Measurements from ENCODE around the gene ZFYVE1.
"Not testable (repeated sequence)": the region's sequence is repeated elsewhere in the genome, so short reads cannot be mapped to it uniquely, and the experiment has no call there.

Gene ZFYVE1

GRCh38 chr14:73026845-73027542, at the start of gene ZFYVE1:
Gene ZFYVE1 (minus strand): TSS chr14:73027106. CDS start chr14:73024508, 2,598 bp downstream.
- peak within 1 kb of the TSS; percentile 93 for H3K27ac Mint-ChIP-seq
- no peaks in the 10 kb centered on the region for H3K27me3 Mint-ChIP-seq (ENCODE audit: low read depth)
- H3K36me3 Mint-ChIP-seq (ENCODE audit: low read depth), result peaks cover 19% of the 10 kb centered on the region
- H3K4me3 Mint-ChIP-seq, result peak within 1 kb of the TSS; percentile 97
- no peaks in the 10 kb centered on the region for H3K9me3 Mint-ChIP-seq
- H3K4me1 Mint-ChIP-seq (ENCODE audit: low read depth), result peaks cover 25% of the 10 kb centered on the region
- peak; percentile 93 for DNase-seq (ENCODE audit: low spot score)

- Mint-ChIP-seq H3K36me3 (ENCODE audit: low read depth) (peaks cover 30% of the 10 kb centered on the region), H3K27me3 (ENCODE audit: low read depth) (no peaks in the 10 kb centered on the region), H3K27ac (no peak overlapping the region), H3K4me3 (no peak overlapping the region), H3K9me3 (no peaks in the 10 kb centered on the region), H3K4me1 (ENCODE audit: low read depth) (peaks cover 8% of the 10 kb centered on the region)
- DNase-seq (ENCODE audit: low spot score), result no peak
These were observed 42.7 kb upstream of the ZFYVE1 start for GRCh38 chr14:73069585-73069984.

GRCh38 chr14:73058922-73059673, 32.2 kb upstream of the ZFYVE1 start:
- H3K4me3 Mint-ChIP-seq, result no peak overlapping the region
- no peak for DNase-seq (ENCODE audit: low spot score)
- no peaks in the 10 kb centered on the region for H3K27me3 Mint-ChIP-seq (ENCODE audit: low read depth)
- no peaks in the 10 kb centered on the region for H3K9me3 Mint-ChIP-seq
- peaks cover 22% of the 10 kb centered on the region for H3K36me3 Mint-ChIP-seq (ENCODE audit: low read depth)
- no peak overlapping the region for H3K27ac Mint-ChIP-seq
- H3K4me1 Mint-ChIP-seq (ENCODE audit: low read depth), result peaks cover 28% of the 10 kb centered on the region

- Mint-ChIP-seq H3K4me1 (ENCODE audit: low read depth) (peaks cover 22% of the 10 kb centered on the region), H3K36me3 (ENCODE audit: low read depth) (peaks cover 18% of the 10 kb centered on the region), H3K27me3 (ENCODE audit: low read depth) (no peaks in the 10 kb centered on the region), H3K9me3 (no peaks in the 10 kb centered on the region), H3K27ac (no peak within 1 kb of the TSS), H3K4me3 (no peak within 1 kb of the TSS)
- peak; percentile 96 for DNase-seq (ENCODE audit: low spot score)
These were observed 31.5 kb upstream of the ZFYVE1 start, which contains the start of gene RBM25 for GRCh38 chr14:73058224-73058921. Gene RBM25 (plus strand): TSS chr14:73058534. CDS start chr14:73071642, 13,108 bp downstream.

GRCh38 chr14:73057944-73058223, 31.0 kb upstream of the ZFYVE1 start:
- peaks cover 18% of the 10 kb centered on the region for H3K36me3 Mint-ChIP-seq (ENCODE audit: low read depth)

GRCh38 chr14:73055251-73055650, 28.3 kb upstream of the ZFYVE1 start:
- Mint-ChIP-seq H3K4me3 (no peak overlapping the region), H3K36me3 (ENCODE audit: low read depth) (peaks cover 7% of the 10 kb centered on the region), H3K27me3 (ENCODE audit: low read depth) (no peaks in the 10 kb centered on the region), H3K9me3 (no peaks in the 10 kb centered on the region), H3K27ac (no peak overlapping the region), H3K4me1 (ENCODE audit: low read depth) (peaks cover 9% of the 10 kb centered on the region)
- no peak for DNase-seq (ENCODE audit: low spot score)

More at GRCh38 chr14:73057944-73058223, 31.0 kb upstream of the ZFYVE1 start:
- Mint-ChIP-seq H3K4me1 (ENCODE audit: low read depth) (peaks cover 22% of the 10 kb centered on the region), H3K27ac (no peak overlapping the region), H3K9me3 (no peaks in the 10 kb centered on the region), H3K27me3 (ENCODE audit: low read depth) (no peaks in the 10 kb centered on the region), H3K4me3 (no peak overlapping the region)
- DNase-seq (ENCODE audit: low spot score), result no peak

- peaks cover 1% of the 10 kb centered on the region for H3K4me1 Mint-ChIP-seq (ENCODE audit: low read depth)
- H3K27me3 Mint-ChIP-seq (ENCODE audit: low read depth), result peaks cover 3% of the 10 kb centered on the region
- H3K9me3 Mint-ChIP-seq, result no peaks in the 10 kb centered on the region
- no peak overlapping the region for H3K27ac Mint-ChIP-seq
- no peak overlapping the region for H3K4me3 Mint-ChIP-seq
- DNase-seq (ENCODE audit: low spot score), result no peak
- H3K36me3 Mint-ChIP-seq (ENCODE audit: low read depth), result no peaks in the 10 kb centered on the region
These were observed 22.5 kb upstream of the ZFYVE1 start for GRCh38 chr14:73049428-73049827.

- Mint-ChIP-seq H3K36me3 (ENCODE audit: low read depth) (no peaks in the 10 kb centered on the region), H3K27ac (no peak overlapping the region), H3K27me3 (ENCODE audit: low read depth) (peaks cover 3% of the 10 kb centered on the region), H3K4me1 (ENCODE audit: low read depth) (peaks cover 1% of the 10 kb centered on the region), H3K4me3 (no peak overlapping the region), H3K9me3 (no peaks in the 10 kb centered on the region)
- DNase-seq (ENCODE audit: low spot score), result no peak
These were observed 20.9 kb upstream of the ZFYVE1 start for GRCh38 chr14:73047808-73048207.

GRCh38 chr14:73036706-73037450, 10.0 kb upstream of the ZFYVE1 start:
- not testable (repeated sequence) for H3K27me3 Mint-ChIP-seq (ENCODE audit: low read depth); H3K9me3 Mint-ChIP-seq; H3K4me3 Mint-ChIP-seq; H3K4me1 Mint-ChIP-seq (ENCODE audit: low read depth); DNase-seq (ENCODE audit: low spot score); H3K36me3 Mint-ChIP-seq (ENCODE audit: low read depth); H3K27ac Mint-ChIP-seq

- DNase-seq (ENCODE audit: low spot score), result no peak
- peak overlapping the region; percentile 97 for H3K4me3 Mint-ChIP-seq
- no peak overlapping the region for H3K27ac Mint-ChIP-seq
- H3K27me3 Mint-ChIP-seq (ENCODE audit: low read depth), result no peaks in the 10 kb centered on the region
- no peaks in the 10 kb centered on the region for H3K9me3 Mint-ChIP-seq
- peaks cover 14% of the 10 kb centered on the region for H3K36me3 Mint-ChIP-seq (ENCODE audit: low read depth)
- peaks cover 21% of the 10 kb centered on the region for H3K4me1 Mint-ChIP-seq (ENCODE audit: low read depth)
These were observed 1.1 kb upstream of the ZFYVE1 start for GRCh38 chr14:73027984-73028383.

- H3K4me3 Mint-ChIP-seq, result peak overlapping the region; percentile 97
- no peak for DNase-seq (ENCODE audit: low spot score)
- H3K27ac Mint-ChIP-seq, result peak overlapping the region; percentile 93
- H3K4me1 Mint-ChIP-seq (ENCODE audit: low read depth), result peaks cover 23% of the 10 kb centered on the region
- H3K27me3 Mint-ChIP-seq (ENCODE audit: low read depth), result no peaks in the 10 kb centered on the region
- H3K9me3 Mint-ChIP-seq, result no peaks in the 10 kb centered on the region
- H3K36me3 Mint-ChIP-seq (ENCODE audit: low read depth), result peaks cover 17% of the 10 kb centered on the region
These were observed 640 bp upstream of the ZFYVE1 start for GRCh38 chr14:73027546-73027945.

- DNase-seq (ENCODE audit: low spot score), result no peak
- Mint-ChIP-seq H3K27me3 (ENCODE audit: low read depth) (no peaks in the 10 kb centered on the region), H3K9me3 (no peaks in the 10 kb centered on the region), H3K27ac (peak overlapping the region; percentile 88), H3K4me3 (peak overlapping the region; percentile 97), H3K36me3 (ENCODE audit: low read depth) (peaks cover 26% of the 10 kb centered on the region), H3K4me1 (ENCODE audit: low read depth) (peaks cover 28% of the 10 kb centered on the region)
These were observed 562 bp downstream of the ZFYVE1 start for GRCh38 chr14:73026243-73026844.

GRCh38 chr14:73025544-73025943, 1.4 kb downstream of the ZFYVE1 start:
- no peaks in the 10 kb centered on the region for H3K27me3 Mint-ChIP-seq (ENCODE audit: low read depth)
- DNase-seq (ENCODE audit: low spot score), result no peak
- peaks cover 28% of the 10 kb centered on the region for H3K4me1 Mint-ChIP-seq (ENCODE audit: low read depth)
- no peak overlapping the region for H3K27ac Mint-ChIP-seq
- no peaks in the 10 kb centered on the region for H3K9me3 Mint-ChIP-seq
- peaks cover 26% of the 10 kb centered on the region for H3K36me3 Mint-ChIP-seq (ENCODE audit: low read depth)
- H3K4me3 Mint-ChIP-seq, result peak overlapping the region; percentile 97

Measured in T-helper 2 cell treated with Interferon-gamma antibody and Interleukin-4, amounts not matched to agents 5 μg/mL and 100 μg/mL, for 36 hours (primary cell).